GM12864 (cell line): ENCODE data around the gene PLCD3.

Experiments
- DNase-seq: peaks from one replicate; pipeline ENCODE4 v3.0.0-alpha.2; 2011; ENCODE audit warnings: low read depth
- H3K4me3 ChIP-seq: 2 replicates; pipeline ENCODE4 v1.5.1; 2011; ENCODE audit warnings: mild to moderate bottlenecking, low read depth, low read length, control low read depth
- CTCF ChIP-seq: IDR thresholded peaks from 2 replicates; pipeline ENCODE4 v1.5.1; 2011; ENCODE audit warnings: low read depth, mild to moderate bottlenecking, moderate library complexity, low read length, control low read depth, inconsistent platforms; ENCODE audit errors: missing control alignments

Gene PLCD3

GRCh38 chr17:45115871-45116270, 16.4 kb downstream of the PLCD3 start:
- DNase-seq: no peak
- no peak for TF ChIP-seq CTCF
- H3K4me3 ChIP-seq: no peak overlapping the region

DNA sequence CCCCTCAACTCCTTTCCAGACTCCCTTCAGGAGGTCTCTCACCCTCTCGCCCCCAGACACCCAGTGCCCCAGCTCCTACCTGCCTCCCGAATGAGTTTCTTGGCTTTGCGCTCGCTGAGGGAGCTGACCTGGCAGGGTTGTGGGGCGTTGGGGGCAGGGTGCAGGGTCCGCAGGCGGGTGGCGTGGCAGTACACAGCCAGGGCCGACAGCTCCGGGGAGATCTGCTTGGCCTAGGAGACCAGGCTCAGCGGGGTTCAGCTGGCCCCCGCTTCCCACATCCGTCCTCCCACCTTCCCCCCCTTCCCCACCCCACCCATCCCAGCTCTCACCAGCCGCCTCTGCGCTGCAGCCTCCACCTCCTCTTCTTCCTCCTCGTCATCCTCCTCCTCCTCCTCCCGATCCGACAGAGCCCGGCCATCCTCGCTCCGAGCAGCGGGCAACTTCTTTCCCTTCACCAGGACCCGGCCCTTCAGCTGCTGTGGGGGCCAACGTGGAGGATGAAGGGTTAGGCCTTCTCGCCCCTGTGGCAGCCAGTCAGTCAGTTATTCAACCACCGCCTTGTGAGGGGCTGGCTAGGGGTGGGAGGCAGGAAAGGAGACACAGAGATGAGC, 17.2 kb downstream of the PLCD3 start:
- TF ChIP-seq CTCF: no peak
- H3K4me3 ChIP-seq: no peak overlapping the region
- DNase-seq: no peak

GRCh38 chr17:45114117-45114932, 18.0 kb downstream of the PLCD3 start:
- H3K4me3 ChIP-seq: no peak overlapping the region
- no peak for DNase-seq
- no peak for TF ChIP-seq CTCF

- no peak for TF ChIP-seq CTCF
- DNase-seq: no peak
- no peak overlapping the region for H3K4me3 ChIP-seq
These were observed 18.9 kb downstream of the PLCD3 start for GRCh38 chr17:45113424-45113754.

DNA sequence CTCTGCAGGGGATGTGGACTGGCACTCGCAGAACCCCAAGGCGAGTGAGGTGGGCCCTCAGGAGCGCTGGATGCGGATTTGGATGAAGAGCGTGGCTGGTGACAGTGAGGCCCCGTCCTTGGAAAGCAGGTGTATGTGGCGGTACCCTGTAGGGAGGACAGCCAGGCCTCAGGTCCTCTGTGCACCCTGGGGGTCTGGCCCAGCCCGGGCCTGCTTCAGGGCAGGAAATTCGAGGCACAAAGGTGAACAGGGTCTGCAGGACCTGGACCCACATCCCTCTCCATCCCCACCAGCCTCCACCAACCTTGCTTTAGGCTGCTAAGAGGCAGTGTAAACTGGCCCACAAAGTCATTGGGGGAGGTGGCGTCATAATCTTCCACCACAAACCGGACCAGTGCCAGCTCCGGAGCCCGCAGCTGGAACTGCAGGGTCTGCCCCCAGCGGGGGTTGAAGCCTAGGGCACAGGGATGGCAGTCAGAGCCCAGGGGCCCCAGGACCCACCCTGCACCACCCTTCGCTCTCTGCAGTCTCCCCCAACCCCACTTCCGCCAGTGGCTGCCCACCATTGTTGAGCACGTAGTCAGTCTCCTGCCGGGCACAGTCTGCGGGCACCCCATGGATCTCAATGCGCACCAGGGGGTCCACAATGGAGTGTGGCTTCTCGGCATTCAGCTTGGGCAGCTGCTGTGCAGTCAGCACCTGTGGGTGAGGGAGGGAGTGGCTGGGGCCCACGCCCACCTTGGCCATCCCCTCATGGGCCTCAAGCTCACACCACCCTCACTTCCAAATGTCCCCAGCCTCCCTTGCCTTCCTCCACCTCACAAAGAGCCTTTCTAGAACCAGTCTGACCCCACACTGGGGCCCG, 19.5 kb downstream of the PLCD3 start:
- H3K4me3 ChIP-seq: no peak overlapping the region
- TF ChIP-seq CTCF: no peak
- no peak for DNase-seq

- TF ChIP-seq CTCF: no peak
- no peak for DNase-seq
- no peak overlapping the region for H3K4me3 ChIP-seq
These were observed 20.5 kb downstream of the PLCD3 start for GRCh38 chr17:45111850-45112249.
